HG03095 (cell line): ENCODE results near the gene GAGE12F.
"Not testable (repeated sequence)": the region's sequence is repeated elsewhere in the genome, so short reads cannot be mapped to it uniquely, and the experiment has no call there.

Experiments
- ATAC-seq: cut with Tn5 transposase; IDR thresholded peaks from one replicate; pipeline ENCODE4 v1.9.1; 2021; ENCODE audit warnings: moderate library complexity; ENCODE audit not compliant: unreplicated experiment

GAGE12F gene, protein sequence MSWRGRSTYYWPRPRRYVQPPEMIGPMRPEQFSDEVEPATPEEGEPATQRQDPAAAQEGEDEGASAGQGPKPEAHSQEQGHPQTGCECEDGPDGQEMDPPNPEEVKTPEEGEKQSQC

GRCh38 chrX:49560542-49560941 lies at the start of gene GAGE12F:
GAGE12F (plus strand) TSS chrX:49560842; CDS start chrX:49561997, 1,155 bp downstream.
- ATAC-seq: not testable (repeated sequence)

DNA sequence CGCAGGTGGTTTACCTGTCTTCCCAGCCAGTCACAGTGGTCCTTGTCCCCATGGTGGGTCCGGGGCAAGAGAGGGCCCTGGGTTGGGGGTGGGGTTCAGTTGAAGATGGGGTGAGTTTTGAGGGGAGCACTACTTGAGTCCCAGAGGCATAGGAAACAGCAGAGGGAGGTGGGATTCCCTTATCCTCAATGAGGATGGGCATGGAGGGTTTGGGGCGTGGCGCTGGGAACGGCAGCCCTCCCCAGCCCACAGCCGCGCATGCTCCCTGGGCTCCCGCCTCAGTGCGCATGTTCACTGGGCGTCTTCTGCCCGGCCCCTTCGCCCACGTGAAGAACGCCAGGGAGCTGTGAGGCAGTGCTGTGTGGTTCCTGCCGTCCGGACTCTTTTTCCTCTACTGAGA lies 28.8 kb upstream of the GAGE12F start, which contains the start of gene GAGE12C:
TSS of gene GAGE12C (plus strand) at position 301 of the 400 bp plus-strand sequence. CDS start 1,155 bp downstream, outside the sequence.
- not testable (repeated sequence) for ATAC-seq

DNA sequence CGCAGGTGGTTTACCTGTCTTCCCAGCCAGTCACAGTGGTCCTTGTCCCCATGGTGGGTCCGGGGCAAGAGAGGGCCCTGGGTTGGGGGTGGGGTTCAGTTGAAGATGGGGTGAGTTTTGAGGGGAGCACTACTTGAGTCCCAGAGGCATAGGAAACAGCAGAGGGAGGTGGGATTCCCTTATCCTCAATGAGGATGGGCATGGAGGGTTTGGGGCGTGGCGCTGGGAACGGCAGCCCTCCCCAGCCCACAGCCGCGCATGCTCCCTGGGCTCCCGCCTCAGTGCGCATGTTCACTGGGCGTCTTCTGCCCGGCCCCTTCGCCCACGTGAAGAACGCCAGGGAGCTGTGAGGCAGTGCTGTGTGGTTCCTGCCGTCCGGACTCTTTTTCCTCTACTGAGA lies 19.2 kb upstream of the GAGE12F start, which contains the start of gene GAGE12D:
TSS of gene GAGE12D (plus strand) at position 301 of the 400 bp plus-strand sequence. CDS start 1,155 bp downstream, outside the sequence.
- not testable (repeated sequence) for ATAC-seq

DNA sequence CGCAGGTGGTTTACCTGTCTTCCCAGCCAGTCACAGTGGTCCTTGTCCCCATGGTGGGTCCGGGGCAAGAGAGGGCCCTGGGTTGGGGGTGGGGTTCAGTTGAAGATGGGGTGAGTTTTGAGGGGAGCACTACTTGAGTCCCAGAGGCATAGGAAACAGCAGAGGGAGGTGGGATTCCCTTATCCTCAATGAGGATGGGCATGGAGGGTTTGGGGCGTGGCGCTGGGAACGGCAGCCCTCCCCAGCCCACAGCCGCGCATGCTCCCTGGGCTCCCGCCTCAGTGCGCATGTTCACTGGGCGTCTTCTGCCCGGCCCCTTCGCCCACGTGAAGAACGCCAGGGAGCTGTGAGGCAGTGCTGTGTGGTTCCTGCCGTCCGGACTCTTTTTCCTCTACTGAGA lies 9.7 kb upstream of the GAGE12F start, which contains the start of gene GAGE12E:
TSS of gene GAGE12E (plus strand) at position 301 of the 400 bp plus-strand sequence. CDS start 1,155 bp downstream, outside the sequence.
- not testable (repeated sequence) for ATAC-seq

GRCh38 chrX:49568728-49569127 lies 8.1 kb downstream of the GAGE12F start:
- ATAC-seq: not testable (repeated sequence)

DNA sequence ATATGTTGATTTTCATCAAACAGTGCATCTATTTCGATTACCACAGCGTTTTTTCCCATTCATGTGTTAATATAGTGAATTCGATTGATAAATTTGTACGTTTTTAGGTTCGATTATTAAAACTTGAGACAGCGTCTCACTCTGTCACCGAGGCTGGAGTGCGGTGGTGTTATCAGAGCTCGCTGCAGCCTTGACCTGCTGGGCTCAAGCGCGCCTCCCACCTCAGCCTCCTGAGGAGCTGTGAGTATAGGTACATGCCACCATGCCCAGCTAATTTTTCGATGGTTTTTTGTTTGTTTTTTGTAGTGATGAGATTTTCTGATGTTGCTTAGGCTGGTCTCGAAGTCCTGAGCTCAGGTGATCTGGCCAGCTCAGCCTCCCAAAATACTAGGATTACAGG lies 8.5 kb downstream of the GAGE12F start:
- ATAC-seq: not testable (repeated sequence)

GRCh38 chrX:49570100-49570499 lies 9.5 kb downstream of the GAGE12F start, which contains the start of gene GAGE12G:
GAGE12G (plus strand) TSS chrX:49570400; CDS start chrX:49571555, 1,155 bp downstream.
- not testable (repeated sequence) for ATAC-seq

DNA sequence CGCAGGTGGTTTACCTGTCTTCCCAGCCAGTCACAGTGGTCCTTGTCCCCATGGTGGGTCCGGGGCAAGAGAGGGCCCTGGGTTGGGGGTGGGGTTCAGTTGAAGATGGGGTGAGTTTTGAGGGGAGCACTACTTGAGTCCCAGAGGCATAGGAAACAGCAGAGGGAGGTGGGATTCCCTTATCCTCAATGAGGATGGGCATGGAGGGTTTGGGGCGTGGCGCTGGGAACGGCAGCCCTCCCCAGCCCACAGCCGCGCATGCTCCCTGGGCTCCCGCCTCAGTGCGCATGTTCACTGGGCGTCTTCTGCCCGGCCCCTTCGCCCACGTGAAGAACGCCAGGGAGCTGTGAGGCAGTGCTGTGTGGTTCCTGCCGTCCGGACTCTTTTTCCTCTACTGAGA lies 19.0 kb downstream of the GAGE12F start, which contains the start of gene GAGE12H:
TSS of gene GAGE12H (plus strand) at position 301 of the 400 bp plus-strand sequence. CDS start 1,155 bp downstream, outside the sequence.
- not testable (repeated sequence) for ATAC-seq

GRCh38 chrX:49589196-49589595 lies 28.6 kb downstream of the GAGE12F start, which contains the start of gene GAGE2A:
GAGE2A (plus strand) TSS chrX:49589496; CDS start chrX:49590651, 1,155 bp downstream.
- ATAC-seq: not testable (repeated sequence)

- not testable (repeated sequence) for ATAC-seq
Measured at GRCh38 chrX:49589769-49590478, 29.3 kb downstream of the GAGE12F start.

- ATAC-seq: not testable (repeated sequence)
Measured at GRCh38 chrX:49590488-49590887, 29.8 kb downstream of the GAGE12F start.

DNA sequence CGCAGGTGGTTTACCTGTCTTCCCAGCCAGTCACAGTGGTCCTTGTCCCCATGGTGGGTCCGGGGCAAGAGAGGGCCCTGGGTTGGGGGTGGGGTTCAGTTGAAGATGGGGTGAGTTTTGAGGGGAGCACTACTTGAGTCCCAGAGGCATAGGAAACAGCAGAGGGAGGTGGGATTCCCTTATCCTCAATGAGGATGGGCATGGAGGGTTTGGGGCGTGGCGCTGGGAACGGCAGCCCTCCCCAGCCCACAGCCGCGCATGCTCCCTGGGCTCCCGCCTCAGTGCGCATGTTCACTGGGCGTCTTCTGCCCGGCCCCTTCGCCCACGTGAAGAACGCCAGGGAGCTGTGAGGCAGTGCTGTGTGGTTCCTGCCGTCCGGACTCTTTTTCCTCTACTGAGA lies 38.1 kb downstream of the GAGE12F start, which contains the start of gene GAGE1:
TSS of gene GAGE1 (plus strand) at position 301 of the 400 bp plus-strand sequence. CDS start 1,155 bp downstream, outside the sequence.
- not testable (repeated sequence) for ATAC-seq

DNA sequence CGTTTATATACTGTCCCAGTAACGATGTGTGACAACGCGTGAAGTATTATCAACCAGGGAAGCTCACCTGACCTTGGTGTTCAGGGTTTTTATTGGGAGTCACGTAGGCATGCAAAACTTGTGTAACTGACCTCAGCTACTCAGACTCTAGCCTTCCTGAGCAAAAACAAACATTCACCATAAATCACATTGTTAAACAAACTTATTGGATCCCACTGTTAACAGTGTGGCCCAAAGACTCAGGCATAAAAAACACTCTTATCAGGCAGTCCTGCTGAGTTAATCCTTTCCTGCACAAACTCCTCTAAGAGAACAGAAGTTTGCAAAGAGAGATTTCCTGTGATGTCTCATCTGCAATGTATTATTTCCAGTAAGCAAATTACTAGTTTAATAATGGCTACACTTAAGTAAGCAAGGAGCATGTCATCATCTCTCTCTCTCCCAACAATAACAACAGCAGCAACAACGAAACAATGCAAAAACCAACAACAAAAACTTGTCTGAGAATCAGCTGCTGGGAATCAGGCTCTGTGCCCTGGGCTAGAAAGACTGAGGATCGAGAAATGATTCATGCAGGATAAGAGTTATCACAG lies 50.2 kb downstream of the GAGE12F start:
- ATAC-seq: no peak
